Transverse colon (tissue), 4 donors: ENCODE data around the gene IFITM10. TPM values are rescaled to one million over a fixed set of nuclear protein-coding genes. Genes with fewer than 3 reads are reported as not detected.

Source experiments
- DNase-seq: peaks from one replicate; pipeline ENCODE4 v3.0.0-alpha.2; 2019
- H3K27ac ChIP-seq, 4 donors: fragments of 200-600 bp; sonication (generic); 2 replicates each; pipeline ENCODE4 v1.5.1; 2016 to 2018; ENCODE audit warnings: inconsistent platforms in 4 of 4
- H3K27me3 ChIP-seq: fragments of 200-600 bp; sonication (generic); 2 replicates; pipeline ENCODE4 v1.5.1; 2017; ENCODE audit warnings: inconsistent platforms
- H3K36me3 ChIP-seq, 4 donors: fragments of 200-600 bp; sonication (generic); 2 replicates each; pipeline ENCODE4 v1.5.1; 2017 to 2019; ENCODE audit warnings: inconsistent platforms in 4 of 4
- H3K4me1 ChIP-seq, 4 donors: fragments of 200-600 bp; sonication (generic); 2 replicates each; pipeline ENCODE4 v1.5.1; 2017 to 2020; ENCODE audit warnings: inconsistent platforms in 4 of 4
- H3K4me3 ChIP-seq, 4 donors: fragments of 200-600 bp; sonication (generic); 1 replicate in 1 of 4; 2 replicates in 3 of 4; pipeline versions ENCODE4 v1.5.1 to v1.6.1; 2017 to 2019; ENCODE audit warnings: inconsistent platforms in 4 of 4
- H3K9me3 ChIP-seq, 2 donors: fragments of 200-600 bp; sonication (generic); 2 replicates each; pipeline ENCODE4 v1.5.1; 2017 to 2019; ENCODE audit warnings: inconsistent platforms in 2 of 2
- CTCF ChIP-seq, 5 experiments: fragments of 200-600 bp in 3 of 5; fragments of 450-650 bp in 2 of 5; sonication (generic) in 3 of 5; IDR thresholded peaks; 1 replicate in 2 of 5; 2 replicates in 3 of 5; pipeline ENCODE4 v1.5.1; 2016 to 2017; ENCODE audit warnings: antibody characterized with exemption in 5 of 5, inconsistent platforms in 3 of 5, mild to moderate bottlenecking in 2 of 5, moderate library complexity in 1 of 5
- EP300 ChIP-seq: sonication (generic); formaldehyde crosslinking; IDR thresholded peaks from one replicate; pipeline ENCODE4 v1.6.1; 2017; ENCODE audit warnings: antibody characterized with exemption, low read depth
- POLR2A ChIP-seq: fragments of 450-650 bp; IDR thresholded peaks from one replicate; pipeline ENCODE4 v1.6.1; 2016; ENCODE audit warnings: antibody characterized with exemption, mild to moderate bottlenecking, moderate library complexity
- POLR2AphosphoS5 ChIP-seq, 3 donors: sonication (generic); formaldehyde crosslinking; IDR thresholded peaks; one replicate each; pipeline ENCODE4 v1.6.1; 2016; ENCODE audit warnings: antibody characterized with exemption in 3 of 3
- WGBS, 2 donors: methylation state at CpG; one replicate each; pipeline ENCODE4 v1.1.5; 2018; ENCODE audit warnings: low coverage in 1 of 2; 5-methylcytosine and 5-hydroxymethylcytosine counted together
- in situ Hi-C, 4 donors: fragments of 200-750 bp; cut with MboI; loops; one replicate each; pipeline versions ENCODE4 v1.15.0 to v1.15.1; 2017; ENCODE audit warnings: low sequenced_read_pairs in 3 of 4, low pct_ligation_motif_present in 1 of 4, low pct_unique_long_range_greater_than_20kb in 1 of 4
- intact Hi-C: fragments of 100-400 bp; cut with DNase I; formaldehyde crosslinking; loops from one replicate; pipeline ENCODE4 v1.15.1; 2023; ENCODE audit warnings: low total_unique reads
- total RNA-seq, 4 donors: library from RNA; depleted of rRNA; stranded (reverse); fragments of >200 nt; gene quantifications; one replicate each; pipeline ENCODE4 v1.1.0, GENCODE V29; 2016

IFITM10 gene
- total RNA-seq, 4 donors from 2014 or later, result 0.68 to 13.5 (median 1.3) TPM

GRCh38 chr11:1746511-1746931 is 3.9 kb downstream of the IFITM10 start:
- peaks cover 27% of the 10 kb centered on the region for H3K27me3 ChIP-seq
- TF ChIP-seq POLR2AphosphoS5 (IDR thresholded peaks at IDR 0.05), result no peak
- H3K4me1 ChIP-seq, result peaks cover 3 to 17% (median 8%) of the 10 kb centered on the region in 4 donors
- WGBS, 2 donors, result 88% methylated on average over 22 of the region's 22 CpGs; no CpG with 5 or more reads in 1 of the 2 donors
- H3K36me3 ChIP-seq, result no peaks in the 10 kb centered on the region
- peak; percentile 21 for DNase-seq
- H3K27ac ChIP-seq, result no peak overlapping the region
- H3K9me3 ChIP-seq, result no peaks in the 10 kb centered on the region
- in situ Hi-C loops, result no loop called here
- intact Hi-C loops, result no loop called here
- no peak overlapping the region for H3K4me3 ChIP-seq

GRCh38 chr11:1745701-1746320 is 4.6 kb downstream of the IFITM10 start:
- H3K27me3 ChIP-seq, result peaks cover 27% of the 10 kb centered on the region
- no peak for DNase-seq
- H3K4me1 ChIP-seq, result peaks cover 3 to 11% (median 8%) of the 10 kb centered on the region in 4 donors

GRCh38 chr11:1744891-1745700 is 5.3 kb downstream of the IFITM10 start:
- H3K4me1 ChIP-seq, result peaks cover 2 to 11% (median 7%) of the 10 kb centered on the region in 4 donors
- TF ChIP-seq EP300, result no peak
- TF ChIP-seq POLR2AphosphoS5 (IDR thresholded peaks at IDR 0.05), result no peak
- TF ChIP-seq POLR2A, result no peak
- no peak for TF ChIP-seq CTCF (IDR thresholded peaks at IDR 0.05)
- no peak overlapping the region for H3K4me3 ChIP-seq
- in situ Hi-C loops, result no loop called here
- H3K27me3 ChIP-seq, result peaks cover 26% of the 10 kb centered on the region
- intact Hi-C loops, result no loop called here
- 74% methylated on average over 17 of the region's 18 CpGs; no CpG with 5 or more reads in 1 of the 2 donors for WGBS, 2 donors
- no peaks in the 10 kb centered on the region for H3K9me3 ChIP-seq
- H3K27ac ChIP-seq, result no peak overlapping the region
- no peaks in the 10 kb centered on the region for H3K36me3 ChIP-seq
- DNase-seq, result no peak

More at GRCh38 chr11:1745701-1746320, 4.6 kb downstream of the IFITM10 start:
- Histone ChIP-seq H3K4me3 (no peak overlapping the region), H3K27ac (no peak overlapping the region), H3K9me3 (no peaks in the 10 kb centered on the region), H3K36me3 (no peaks in the 10 kb centered on the region)
- TF ChIP-seq POLR2A (no peak), EP300 (no peak), POLR2AphosphoS5 (IDR thresholded peaks at IDR 0.05) (no peak), CTCF (IDR thresholded peaks at IDR 0.05) (no peak)
- WGBS, 2 donors, result 88 to 89% methylated on average over 10 to 14 of the region's 14 CpGs
- in situ Hi-C loops (no loop called here), intact Hi-C loops (no loop called here)

- Histone ChIP-seq H3K27ac (no peak overlapping the region), H3K36me3 (no peaks in the 10 kb centered on the region), H3K9me3 (no peaks in the 10 kb centered on the region), H3K4me3 (no peak overlapping the region), H3K4me1 (peaks cover 0 to 9% (median 3%) of the 10 kb centered on the region in 4 donors), H3K27me3 (peaks cover 19% of the 10 kb centered on the region)
- DNase-seq, result no peak
- WGBS, 2 donors, result 22 to 66% methylated on average over 4 to 23 of the region's 23 CpGs
- in situ Hi-C loops, result no loop called here
- intact Hi-C loops, result no loop called here
- TF ChIP-seq POLR2A, result no peak
- TF ChIP-seq EP300, result no peak
- no peak for TF ChIP-seq CTCF (IDR thresholded peaks at IDR 0.05)
- no peak for TF ChIP-seq POLR2AphosphoS5 (IDR thresholded peaks at IDR 0.05)
Measured at GRCh38 chr11:1744137-1744886, 6.1 kb downstream of the IFITM10 start.
